Hepatocyte (in vitro differentiated cells): ENCODE data around the gene BRWD1.

Experiments used
- CTCF ChIP-seq: fragments of 200-600 bp; sonication (generic); IDR thresholded peaks from 2 replicates; pipeline ENCODE4 v1.5.1; 2016; ENCODE audit warnings: antibody characterized with exemption, mild to moderate bottlenecking; ENCODE audit not compliant: poor library complexity
- EZH2 ChIP-seq: fragments of 200-600 bp; sonication (generic); IDR thresholded peaks from 2 replicates; pipeline ENCODE4 v1.6.1; 2016; ENCODE audit warnings: antibody characterized with exemption, mild to moderate bottlenecking, borderline replicate concordance

GRCh38 chr21:39152271-39152670 lies 161.2 kb downstream of the BRWD1 start:
- TF ChIP-seq EZH2 (no peak), CTCF (no peak)
